Left renal cortex interstitium (tissue), 4 donors: ENCODE results near the gene SLAMF1. TPM values are rescaled to one million over a fixed set of nuclear protein-coding genes. Genes with fewer than 3 reads are reported as not detected.
"Not testable (repeated sequence)": the region's sequence is repeated elsewhere in the genome, so short reads cannot be mapped to it uniquely, and the experiment has no call there.

Source experiments
- DNase-seq, 4 donors: peaks; one replicate each; pipeline ENCODE4 v3.0.0-alpha.2; 2013; ENCODE audit warnings: low read depth in 4 of 4, low spot score in 2 of 4, missing footprints in 1 of 4
- polyA plus RNA-seq, 4 donors: library from polyadenylated mRNA; unstranded; fragments of 120-200 nt; gene quantifications; one replicate each; pipeline ENCODE4 v1.2.1, GENCODE V29; 2013; ENCODE audit not compliant: insufficient read length in 4 of 4

Gene SLAMF1, protein sequence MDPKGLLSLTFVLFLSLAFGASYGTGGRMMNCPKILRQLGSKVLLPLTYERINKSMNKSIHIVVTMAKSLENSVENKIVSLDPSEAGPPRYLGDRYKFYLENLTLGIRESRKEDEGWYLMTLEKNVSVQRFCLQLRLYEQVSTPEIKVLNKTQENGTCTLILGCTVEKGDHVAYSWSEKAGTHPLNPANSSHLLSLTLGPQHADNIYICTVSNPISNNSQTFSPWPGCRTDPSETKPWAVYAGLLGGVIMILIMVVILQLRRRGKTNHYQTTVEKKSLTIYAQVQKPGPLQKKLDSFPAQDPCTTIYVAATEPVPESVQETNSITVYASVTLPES
- polyA plus RNA-seq = under 1 TPM in 3 of 4 donors, not detected in 1; 0.05 to 0.16 (median 0.10) TPM

DNA sequence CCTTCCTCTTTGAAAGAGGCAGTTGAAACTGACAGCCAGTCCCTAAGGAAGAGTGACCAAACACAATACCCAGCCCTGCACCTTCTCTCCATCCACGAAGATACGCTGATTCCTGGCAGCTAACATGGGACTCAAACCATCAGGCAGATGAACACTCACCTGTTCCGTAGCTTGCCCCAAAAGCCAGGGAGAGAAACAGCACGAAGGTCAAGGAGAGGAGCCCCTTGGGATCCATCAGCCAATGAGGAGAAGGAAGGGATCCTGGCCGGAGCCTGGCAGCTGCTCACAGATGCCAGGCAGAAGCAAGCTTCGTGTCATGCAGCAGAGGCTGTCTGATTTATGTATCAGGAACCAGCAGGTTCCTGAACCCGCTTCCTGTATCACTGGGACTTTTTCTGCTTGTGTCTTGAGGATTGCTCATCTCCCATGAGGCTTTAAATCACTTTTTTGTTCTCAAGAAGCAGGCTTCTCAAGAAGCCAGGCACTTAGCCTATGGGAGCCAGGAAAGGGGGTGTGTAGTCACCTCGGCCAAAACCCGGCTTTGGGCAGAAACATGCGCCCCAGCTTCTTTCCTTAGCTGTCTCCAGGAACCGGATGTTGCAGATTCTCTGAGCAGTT lies at the start of gene SLAMF1:
Gene SLAMF1, minus strand, starts transcription at position 334 of the 618 bp plus-strand sequence. Its CDS starts 99 bp downstream, at position 235.
- DNase-seq = no peak

DNA sequence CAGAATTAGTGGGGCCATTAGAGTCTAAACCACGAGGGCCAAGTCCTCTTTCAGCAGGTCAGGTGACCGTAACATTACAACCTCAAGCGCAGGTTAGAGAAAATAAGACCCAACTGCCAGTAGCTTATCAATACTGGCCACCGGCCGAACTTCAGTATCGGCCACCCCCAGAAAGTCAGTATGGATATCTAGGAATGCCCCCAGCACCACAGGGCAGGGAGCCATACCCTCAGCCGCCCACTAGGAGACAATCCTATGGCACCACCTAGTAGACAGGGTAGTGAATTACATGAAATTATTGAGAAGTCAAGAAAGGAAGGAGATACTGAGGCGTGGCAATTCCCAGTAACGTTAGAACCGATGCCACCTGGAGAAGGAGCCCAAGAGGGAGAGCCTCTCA lies 45.5 kb upstream of the SLAMF1 start:
- not testable (repeated sequence) for DNase-seq

DNA sequence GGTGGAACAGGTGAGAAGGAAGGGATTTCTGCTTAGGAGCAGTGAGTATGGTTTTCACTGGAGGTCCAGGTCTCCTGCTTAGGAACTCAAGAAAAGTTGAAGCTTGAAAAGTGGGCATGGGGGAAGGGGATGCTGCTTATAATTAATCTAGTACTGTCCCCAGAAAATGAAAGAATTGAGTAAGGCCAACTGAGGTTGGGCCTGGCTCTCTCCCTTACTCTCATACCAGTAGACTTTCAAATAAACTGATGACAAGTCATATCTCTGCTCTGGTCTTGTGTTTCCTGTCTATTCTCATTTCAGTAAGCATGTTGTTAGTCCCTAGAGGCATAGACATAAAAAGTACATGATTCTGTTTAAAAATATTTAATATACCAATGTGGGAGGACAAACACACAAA lies 38.4 kb upstream of the SLAMF1 start:
- DNase-seq = no peak

DNA sequence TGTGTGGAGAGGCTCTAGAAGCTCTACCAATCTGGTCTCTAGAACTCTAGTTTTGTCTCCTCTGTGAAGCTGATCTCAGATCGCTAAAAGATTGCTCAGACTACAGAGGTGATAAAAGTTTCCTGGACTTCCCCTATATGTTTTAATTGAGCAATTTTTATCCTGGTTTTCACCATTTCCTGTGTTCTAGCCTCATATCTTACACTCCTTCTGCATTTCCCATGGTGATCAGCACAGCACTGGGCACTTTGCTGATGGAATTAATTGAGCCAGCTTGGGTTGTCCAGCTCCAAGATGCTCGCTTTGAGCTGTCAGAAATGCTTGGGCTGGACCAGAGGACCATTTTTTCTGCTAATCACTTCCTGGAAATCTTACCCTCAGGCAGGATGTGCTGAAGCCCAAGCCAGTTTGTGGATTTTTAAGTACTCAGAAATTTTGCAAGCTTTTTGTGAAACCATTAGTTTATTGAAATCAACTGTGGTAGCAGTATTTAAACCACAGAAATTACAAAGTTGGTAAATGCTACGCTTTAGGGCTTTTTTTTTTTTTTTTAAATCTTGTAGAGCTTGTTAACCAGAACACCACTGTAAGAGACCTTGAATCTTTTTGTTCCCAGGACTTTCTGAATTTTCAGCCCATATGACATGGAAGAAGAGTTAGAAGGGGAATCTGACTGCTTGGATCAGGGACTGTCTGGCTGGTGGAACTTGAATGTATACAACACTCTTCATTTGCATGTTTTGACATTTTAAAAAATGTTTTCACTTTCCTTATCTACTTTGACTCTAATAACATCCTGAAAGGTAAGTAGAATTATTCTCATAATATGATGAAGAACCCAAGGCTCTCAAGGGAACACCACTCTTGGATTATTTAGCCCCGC lies 36.4 kb upstream of the SLAMF1 start:
- no peak for DNase-seq

DNA sequence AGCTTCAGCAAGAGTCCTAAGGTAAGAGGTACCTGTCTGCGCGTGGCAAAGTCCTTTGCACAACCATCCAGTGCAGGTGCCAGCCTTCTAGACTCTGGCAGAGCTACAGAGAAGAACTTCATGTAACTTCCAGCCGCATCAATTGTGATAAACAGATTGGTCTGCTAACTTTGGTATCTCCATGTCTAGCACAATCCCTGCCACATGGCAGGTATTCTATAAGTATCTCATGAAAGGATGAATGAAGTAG lies 35.0 kb upstream of the SLAMF1 start:
- DNase-seq = no peak

DNA sequence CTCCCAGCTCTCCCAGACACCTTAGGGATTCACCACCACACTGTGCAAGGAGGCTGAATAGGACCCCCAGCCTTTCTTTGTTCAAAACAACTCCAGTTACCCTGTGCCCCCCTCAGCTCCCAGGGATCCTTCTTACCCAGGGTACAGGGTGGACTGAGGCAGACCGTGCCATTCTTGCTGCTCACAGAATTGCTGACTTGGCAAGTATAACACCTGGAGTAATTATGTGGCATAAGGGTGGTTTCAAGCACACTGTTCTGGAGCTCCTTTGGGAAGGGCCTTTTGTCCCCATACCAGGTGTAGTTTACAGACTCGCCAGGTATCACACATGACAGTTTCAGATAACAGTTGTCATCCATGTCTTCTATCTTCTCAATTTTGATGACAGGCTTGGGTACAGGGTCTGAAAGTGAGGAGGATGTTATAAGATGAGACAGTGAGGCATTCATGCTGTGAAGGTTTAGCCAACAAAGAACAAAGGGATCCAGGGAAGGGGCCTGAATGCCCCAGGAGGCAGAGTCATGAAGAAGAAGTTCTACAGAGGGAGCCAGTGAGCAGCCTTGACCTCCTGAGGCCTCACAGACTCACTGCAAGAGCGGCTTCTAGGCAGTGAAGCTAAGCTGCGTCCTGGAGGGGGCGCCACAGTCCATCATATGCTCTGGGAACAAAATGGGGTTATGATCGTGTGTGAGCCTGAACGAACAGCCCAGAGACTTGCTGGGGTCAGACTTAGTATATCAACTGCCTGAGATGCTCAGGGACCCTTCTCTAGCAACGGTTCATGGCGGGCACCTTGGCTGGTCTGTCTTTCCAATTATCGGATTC lies 34.4 kb upstream of the SLAMF1 start:
- DNase-seq = peak in 1 of 4 donors; percentile 3

DNA sequence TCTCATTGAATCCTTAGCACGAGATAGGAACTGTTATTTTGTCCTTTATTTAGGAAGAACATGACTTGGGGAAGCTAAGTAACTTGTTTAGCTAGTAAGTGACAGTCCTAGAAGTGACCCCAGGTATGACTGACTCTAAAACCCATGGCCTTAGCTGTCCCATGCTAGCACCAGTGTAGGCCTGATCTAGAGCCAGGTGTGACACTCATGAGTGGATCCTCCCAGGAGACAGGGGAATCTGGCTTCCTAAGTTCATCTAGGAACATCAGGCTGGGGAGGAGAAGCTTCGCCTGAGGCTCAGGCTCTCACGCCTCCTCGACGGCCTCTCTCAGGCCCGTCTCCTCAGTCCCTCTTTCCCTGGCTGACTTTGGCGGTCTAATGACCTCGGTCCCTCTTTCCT lies 33.6 kb upstream of the SLAMF1 start:
- no peak for DNase-seq

DNA sequence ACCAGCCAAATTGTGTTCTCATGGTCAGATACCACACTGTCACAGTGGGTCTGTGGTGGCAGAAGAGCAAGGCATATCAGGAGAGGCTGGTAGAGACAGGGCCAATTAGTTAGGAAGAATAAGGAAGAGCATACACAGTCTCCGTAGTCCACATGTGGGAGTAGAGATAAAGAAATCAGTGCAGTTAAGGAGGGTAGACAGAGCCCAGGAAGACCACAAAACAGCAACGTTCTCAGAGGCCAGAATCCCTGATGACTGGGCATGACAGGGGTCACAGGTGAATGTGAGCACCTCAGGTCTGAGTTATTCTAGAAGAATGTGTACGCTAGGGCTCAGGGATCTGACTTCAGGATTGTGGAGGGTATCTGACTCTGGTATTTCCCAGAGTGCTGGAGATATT lies 33.0 kb upstream of the SLAMF1 start:
- DNase-seq = no peak

DNA sequence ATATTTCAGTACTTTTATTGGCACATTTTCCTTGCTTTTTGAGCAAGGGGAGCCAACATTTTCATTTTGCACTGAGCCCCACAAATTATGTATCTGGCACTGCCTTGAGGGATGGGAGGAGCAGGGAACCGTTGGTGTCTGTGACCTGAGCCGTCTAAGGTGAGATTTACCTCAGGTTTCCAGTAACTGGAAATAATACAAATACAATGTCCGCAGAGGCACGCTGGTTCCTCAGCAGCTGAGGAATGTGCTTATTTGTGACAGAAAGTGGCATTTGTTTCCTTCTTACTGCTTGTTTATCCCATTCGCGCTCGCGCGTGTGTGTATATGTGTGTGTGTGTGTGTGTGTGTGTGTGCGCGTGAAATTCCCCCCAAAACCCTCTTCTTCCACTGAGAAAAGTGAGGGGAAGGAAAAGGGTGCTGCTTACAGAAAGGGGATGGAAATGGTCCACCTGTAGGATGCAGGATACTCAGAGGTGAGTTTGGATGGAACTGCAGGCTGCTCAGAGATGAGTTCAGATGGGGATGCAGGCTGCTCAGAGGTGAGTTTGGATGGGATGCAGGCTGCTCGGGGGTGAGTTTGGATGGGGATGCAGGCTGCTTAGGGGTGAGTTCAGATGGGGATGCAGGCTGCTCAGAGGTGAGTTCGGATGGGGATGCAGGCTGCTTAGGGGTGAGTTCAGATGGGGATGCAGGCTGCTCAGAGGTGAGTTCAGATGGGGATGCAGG lies 30.2 kb upstream of the SLAMF1 start:
- no peak for DNase-seq

DNA sequence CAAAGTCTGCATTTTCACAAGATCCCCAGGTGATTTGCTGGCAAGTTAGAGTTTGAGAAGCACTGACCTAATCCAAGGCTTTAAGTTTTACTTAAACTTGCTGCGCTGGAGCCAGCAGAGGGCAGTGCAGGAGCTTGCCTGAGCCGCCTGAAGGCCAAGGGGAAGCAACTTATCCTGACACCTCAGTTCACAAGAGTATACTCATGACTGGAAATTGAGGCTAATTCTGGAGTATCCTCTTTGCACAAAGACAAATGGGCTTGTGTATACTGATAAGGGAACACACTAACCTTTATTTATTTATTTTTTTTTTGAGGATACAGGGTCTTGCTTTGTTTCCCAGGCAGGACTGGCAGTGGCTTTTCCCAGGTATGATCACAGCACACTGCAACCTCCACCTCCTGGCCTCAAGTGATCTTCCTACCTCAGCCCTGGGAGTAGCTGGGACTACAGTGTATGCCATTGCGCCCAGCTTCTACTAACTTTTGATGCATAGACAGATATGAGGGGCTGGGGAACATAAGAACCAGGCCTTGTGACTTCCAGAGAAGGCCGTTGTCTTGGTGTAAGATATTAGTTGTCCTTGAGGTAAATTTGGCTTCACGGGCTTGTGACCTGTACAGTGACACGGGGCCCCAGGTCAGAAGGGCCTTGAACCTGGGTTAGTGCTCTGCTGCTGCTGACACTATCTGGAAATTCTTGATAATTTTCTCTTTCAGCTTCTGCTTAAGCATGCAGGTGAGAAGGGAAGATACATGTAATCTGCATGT lies 29.0 kb upstream of the SLAMF1 start:
- DNase-seq = peak in 2 of 4 donors; percentile 9 to 31

DNA sequence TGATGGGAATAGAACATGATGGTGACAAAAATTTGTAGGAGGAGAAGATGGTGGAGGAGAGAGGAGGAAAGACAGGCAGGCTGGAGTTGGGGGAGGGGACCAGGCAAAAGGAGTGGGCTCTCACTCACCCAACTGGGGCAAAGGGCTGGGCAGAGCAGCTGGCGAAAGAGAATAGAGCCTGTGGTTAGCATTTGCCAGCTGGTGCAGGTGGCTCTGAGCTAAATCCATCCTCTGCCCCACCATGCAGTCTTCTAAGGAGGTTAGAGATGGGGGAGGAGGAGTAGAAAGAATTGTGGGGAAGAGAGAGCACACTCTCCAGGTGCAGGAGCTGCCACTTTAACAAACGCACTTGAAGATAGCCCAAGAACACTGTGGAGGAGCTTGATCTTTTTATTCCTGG lies 27.6 kb upstream of the SLAMF1 start:
- no peak for DNase-seq

DNA sequence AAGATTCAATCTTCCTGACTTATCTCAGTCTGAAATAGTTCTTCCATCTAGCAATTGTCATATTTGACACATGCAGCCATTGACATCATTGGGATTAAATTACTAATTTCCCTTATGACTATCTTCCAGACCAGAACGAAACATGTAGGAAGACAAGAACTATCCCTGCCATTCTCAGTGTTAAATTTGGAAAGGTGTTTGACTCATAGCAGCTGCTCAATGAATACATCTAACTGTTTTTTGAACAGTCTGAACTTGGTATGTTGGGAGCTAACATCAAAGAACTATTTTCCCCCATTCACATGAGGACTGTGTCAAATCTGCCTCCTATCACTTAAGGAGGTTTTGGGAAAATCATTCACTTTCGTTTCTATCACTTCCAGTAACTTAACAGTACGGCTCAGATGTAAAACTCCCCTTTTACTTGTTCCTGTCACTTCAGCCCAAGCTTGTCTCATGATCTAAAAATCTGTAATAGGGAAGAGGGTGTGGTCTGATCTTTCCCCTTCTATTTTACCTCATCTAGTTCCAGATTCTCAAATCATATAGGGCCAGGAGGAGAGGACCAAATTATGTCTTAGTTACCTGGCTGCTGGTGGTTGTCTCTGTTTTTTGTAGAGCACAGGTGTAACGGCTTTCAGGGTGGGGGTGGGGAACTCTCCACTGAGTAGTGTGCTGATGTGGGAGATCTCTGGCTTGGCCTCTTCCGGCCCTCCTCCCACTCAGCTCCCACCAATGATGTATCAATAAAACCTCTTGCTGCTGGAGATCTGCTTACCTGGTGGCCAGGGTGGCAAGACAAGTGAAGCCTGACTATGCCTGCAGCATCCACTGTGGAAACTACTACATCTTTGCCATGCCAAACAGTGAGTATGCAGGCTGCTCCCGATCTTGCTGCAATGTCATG lies 26.2 kb upstream of the SLAMF1 start:
- DNase-seq = no peak

DNA sequence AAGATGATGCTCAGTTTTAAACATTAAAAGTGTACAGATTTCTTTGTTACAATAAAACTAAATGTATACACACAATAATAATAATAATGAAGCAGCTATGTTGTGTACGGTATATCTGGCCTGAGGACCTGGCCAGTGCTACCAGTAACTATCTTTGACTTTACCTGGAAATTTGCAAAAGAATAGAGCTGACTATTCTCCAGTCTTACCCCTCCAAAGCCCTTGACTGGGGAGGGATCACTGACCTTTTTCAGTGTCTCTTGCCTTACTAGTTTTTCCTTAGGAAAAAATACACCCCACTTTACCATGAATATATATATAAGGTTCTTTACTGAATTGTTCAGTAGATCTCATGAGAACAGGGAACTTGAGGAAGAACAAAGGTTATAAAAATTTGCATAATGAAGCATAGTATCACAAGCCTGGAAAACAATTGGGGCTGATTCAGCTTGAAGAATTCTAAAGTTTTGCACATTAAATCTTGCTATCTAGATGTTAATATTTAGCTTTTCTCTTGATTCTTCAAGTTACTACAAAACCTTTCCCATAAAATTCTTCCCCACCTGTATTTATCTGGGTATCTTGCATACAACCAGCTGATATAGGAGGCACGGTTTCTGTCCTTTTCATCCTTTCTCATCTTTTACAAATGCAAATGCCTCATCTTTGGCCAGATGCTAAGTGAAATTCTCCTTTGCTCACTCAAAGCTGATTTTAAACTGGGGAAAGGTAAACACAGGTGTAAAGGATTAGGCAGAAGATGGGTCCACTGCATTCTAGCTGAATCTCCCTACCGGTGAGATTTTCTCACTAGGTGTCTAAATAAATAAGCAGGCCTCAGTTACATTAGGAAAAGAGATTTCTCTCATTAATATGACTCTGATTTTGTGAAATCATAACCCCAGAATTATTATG lies 25.0 kb upstream of the SLAMF1 start:
- DNase-seq = no peak

DNA sequence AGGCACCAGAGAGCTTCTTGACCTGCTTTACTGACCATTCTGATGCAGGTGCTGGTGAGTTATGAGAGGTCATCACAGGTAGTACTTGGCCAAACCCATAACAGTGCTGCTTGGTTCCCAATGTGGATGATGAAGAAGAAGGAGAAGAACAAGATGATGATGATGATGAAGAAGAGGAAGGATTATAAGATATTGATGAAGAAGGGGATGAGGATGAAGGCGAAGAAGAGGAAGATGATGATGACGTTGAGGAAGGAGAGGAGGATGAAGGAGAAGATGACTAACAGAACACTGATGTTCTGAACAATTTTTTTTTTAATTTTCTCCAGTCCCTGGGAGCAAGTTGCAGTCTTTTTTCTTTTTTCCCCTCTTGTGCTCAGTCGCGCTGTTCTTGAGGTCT lies 23.9 kb upstream of the SLAMF1 start:
- DNase-seq = no peak

DNA sequence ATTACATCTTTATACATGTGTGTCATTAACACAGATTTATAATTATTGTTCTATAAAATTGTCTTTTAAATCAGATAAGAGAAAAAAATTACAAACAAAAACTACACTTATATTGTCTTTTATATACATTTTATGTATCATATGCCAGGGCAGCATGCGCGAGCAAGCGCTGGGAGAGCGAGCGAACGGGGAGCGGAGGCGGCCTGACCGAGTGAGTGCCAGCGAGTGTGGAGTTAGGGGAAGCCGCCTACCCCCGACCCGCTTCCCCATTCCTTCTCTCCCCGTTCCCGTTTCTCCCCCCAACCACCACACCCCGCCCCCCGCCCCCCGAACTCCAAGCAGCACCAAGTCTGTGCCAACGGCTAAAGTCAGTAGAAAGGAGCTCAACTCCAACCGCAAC lies 23.0 kb upstream of the SLAMF1 start:
- DNase-seq = no peak

DNA sequence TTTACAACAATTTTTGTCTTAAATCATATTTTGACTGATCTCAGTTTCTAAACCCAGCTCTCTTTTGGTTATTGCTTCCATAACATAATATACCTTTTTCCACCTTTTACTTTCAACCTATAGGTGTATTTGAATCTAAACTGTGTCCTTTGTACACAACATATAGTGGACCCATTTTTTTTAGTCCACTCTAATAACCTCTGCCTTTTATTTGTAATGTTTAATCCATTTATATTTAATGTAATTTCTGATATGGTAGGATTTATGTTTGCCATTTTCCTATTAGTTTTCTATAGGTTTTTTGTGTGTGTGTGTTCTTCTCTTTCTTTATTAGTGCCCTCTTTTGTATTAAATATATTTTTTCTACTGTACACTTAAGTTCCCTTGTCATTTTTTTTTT lies 22.4 kb upstream of the SLAMF1 start:
- DNase-seq = no peak

DNA sequence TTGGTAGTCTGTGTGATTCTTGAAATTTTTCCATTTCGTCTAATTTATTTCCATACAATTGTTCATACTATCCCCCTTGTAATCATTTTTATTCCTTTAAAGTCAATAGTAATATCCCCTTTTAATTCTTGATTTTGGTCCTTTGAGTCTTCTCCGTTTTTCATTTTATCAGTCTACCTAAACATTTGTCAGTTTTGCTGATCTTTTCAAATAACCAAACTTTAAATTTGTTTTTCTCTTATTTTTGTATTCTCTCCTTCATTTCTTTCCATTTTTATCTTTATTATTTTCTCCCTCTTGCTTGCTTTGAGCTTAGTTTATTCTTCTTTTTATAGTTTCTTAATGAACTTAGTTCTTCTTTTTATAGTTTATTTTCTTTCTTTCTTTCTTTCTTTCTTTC lies 21.1 kb upstream of the SLAMF1 start:
- DNase-seq = no peak
